Activated CD4-positive, CD25-positive, alpha-beta regulatory T cell treated with anti-CD3 and anti-CD28 coated beads, Interleukin-2, amount 50 U/mL, for 72 hours (primary cell): Measurements from ENCODE around the gene MRPL9.

Source experiments
- DNase-seq: peaks from one replicate; pipeline ENCODE4 v3.0.0; 2021

The MRPL9 gene

DNA sequence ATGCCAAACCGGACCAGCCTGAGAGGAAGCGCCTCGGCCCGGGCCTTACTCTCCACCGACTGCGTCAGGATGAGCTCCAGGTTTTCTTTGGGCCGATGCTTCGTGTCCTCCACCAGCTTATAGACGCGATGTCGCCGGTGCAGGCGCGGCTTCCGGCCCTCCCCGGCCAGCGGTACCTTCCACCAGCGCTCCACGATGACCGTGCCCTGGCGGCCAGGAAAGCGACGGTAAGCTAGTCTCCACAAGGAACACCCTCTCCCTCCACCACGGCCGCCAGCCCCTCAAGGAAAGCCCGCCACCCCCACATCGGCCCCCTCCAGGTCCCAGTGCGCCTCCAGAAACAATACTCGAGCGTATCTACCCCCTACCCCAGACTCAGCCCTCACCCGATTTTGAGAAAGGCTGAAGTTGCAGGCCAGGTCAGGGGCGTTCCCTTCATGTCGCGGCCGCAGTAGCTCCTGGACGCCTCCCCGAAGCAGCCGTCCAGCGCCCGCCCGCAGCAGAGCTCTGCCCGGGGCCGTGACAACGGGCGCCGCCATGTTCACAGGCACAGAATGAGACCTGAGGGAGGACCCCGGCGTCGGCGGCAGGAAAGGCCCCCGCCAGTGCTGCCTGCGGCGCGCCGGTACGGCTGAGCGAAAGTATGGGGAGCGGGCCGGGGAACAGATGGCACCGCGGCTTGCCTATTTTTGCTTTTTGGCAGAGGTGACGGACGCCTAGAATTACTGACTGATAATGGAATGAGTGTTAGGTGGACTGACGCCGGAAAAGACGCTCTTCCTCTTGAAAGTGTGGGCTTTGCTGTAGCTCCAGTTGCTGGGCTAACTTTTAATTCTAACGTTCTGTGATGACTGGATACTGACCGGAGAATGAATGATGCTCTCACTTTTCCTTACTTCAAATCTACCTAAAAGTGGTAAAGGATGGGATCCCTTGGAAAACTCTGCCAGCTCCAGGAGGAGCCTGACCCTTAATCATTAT lies at the start of gene MRPL9:
Gene MRPL9 (minus strand): TSS at position 556 of the 981 bp plus-strand sequence. CDS start 17 bp downstream, at position 539.
- DNase-seq = peak; percentile 85

DNA sequence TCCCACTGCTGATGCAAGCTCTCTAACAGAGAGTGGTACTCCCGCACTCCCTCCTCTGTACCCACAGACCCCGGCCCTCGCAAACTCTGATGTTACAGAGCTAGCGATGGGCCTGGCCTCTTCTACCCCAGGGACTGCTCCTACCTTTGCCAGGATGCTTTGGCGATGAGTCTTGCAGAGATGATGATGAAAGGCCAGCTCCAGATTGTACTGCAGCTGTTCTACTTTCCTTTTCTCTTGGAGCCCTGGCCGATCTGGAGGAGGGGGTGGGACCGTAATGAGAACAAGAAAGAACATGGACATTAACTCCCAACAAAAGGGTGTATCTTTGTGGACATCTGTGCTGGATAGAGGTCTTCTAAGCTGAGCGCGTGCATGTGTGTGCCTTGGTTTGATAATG lies 47.9 kb upstream of the MRPL9 start:
- no peak for DNase-seq

DNA sequence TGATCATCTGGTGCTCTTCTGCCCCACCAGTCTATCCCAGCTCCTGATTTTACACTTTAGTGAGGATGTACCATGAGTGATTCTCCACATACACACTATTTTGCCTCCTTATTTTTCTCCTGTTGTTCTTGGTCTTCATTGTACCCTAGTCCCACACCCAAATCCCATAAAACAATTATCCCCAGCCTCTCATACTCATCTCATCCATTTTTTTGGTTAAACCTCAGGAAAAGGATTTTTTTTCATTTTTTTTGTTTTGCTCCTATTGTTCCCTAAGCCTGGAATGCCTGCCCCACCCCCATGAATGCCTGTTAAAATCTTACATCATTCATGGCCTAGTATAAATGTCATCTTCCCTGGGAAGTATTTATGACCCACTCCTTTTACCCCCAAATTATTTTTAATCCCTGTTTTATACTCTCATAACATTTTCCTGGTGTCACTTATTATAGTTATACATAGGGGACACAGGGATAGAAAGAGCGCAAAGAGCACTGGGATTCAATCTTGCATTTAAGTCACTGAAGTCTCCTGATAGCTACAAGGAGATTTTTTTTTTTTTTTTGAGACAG lies 46.8 kb upstream of the MRPL9 start:
- DNase-seq = no peak

DNA sequence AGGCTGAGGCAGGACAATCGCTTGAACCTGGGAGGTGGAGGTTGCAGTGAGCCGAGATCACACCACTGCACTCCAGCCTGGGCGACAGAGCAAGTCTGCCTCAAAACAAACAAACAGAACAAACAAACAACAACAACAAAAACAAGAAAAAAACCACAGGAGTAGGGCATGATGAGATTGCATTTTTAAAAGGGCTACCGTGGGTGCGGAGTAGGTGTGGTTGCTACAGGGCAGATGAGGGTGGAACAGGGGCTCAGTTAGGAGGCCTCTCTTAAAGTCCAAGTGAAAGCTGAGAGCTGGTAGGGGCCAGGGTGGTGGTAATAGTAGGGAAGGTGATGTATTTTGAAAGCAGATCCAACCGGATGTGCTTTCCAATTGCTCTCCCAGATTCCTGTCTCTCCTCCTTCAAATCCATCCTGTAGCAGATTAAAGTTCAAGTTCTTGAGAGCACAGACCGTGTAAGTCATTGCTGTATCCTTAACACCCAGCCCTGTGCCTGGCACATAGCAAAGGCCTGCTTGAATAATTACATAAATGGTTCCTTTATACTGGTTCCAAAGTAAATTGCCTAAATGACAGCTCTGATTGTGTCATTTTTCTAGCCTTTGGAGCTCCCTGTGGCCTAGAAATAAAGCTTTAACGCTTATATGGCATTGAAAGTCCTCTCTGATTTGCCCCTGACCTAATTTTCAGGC lies 46.1 kb upstream of the MRPL9 start:
- DNase-seq = no peak

DNA sequence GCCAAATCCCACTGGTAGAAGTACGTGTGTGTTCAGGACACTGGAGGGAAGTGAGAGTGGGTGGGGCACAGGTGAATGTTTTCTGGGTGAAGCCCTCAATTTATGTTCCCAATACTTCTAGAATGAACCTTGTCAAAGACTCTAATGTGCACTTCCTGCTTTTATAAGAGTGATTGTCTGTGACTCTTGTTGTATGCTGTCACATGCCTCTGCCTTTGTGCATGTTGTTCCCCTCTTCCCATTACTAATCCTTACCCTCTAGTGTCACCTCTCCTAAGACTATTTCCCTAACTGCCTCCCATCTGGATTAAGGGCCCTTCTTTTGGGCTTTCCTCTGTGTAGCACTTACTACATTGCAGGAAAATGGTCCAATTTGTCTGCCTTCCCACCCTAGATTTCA lies 44.5 kb upstream of the MRPL9 start:
- no peak for DNase-seq

DNA sequence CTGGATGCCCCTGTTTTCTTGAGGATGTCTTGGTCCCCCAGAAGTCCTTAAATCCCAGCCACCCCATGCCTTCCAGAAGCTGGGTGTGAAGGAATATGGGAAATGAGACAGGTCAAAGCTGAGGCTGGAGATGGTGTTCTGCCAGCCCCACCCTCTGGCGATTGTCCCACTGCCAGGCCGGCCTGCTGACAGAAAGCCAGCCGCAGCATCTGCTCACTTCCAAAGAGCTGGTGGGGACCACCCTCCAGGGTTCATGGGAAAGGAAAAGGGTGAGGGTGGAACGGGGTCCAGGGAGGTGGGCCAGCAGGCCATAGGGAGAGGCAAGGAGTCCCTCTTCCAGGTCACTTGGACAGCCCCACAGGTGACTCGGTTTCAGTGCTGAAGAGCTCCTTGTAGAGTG lies 43.8 kb upstream of the MRPL9 start:
- DNase-seq = no peak

DNA sequence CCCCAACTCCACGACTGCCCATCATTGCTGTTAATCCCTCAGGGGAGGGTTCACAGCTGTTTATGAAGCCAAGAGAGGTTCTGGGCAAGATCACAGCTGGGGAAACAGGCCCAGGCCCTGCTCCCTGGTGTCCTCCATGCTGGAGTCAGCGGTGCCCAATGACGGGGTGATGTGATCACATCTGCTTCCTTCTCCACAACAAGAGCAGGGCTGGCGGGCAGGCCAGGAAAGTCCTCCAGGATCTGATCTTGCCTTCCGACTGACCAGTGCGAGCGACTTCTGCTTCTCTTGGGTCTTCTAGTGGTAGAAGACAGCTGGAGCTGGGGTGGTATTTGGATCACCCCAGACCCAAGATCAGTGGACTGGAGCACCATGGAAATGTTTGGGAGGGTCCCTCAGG lies 42.9 kb upstream of the MRPL9 start:
- no peak for DNase-seq

DNA sequence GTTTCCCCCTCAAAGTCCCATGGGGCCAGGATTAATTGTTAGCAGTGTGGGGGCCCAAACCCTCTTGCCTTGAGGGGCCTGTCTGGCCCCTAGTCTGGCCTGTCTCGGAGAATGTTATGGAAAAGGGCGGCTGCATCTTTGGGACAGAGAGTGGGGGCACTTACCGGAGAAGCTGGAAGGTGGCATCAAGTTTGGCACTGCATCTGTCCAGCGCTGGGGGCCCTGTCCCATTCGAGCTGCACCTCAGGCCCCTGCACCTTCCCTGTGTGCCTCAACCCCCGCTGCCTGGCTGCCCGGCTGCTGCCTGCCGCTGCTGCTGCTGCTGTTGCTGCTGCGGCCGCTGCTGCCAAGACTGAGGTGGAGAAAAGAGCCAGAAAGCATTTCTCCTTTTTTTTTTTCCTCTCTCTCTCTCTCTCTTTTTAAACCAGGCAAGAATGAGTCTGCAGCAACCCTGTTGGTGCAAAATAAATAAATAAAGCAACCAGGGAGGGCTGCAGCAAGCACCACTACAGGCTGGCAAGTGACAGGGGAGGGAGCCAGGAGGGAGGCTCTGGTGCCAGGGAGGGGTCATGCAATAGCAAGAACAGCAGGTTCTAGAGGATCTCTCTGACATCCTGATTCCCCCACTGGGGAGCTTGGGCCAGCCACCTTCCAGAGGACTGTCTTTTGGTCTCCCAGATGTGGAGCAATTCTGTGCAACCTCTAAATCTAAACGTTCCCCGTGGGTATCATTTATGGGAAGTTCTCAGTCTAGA lies 41.9 kb upstream of the MRPL9 start, which contains the start of gene LINGO4:
Gene LINGO4 (minus strand): TSS at position 354 of the 755 bp plus-strand sequence. CDS start 2,715 bp downstream, outside the sequence.
- DNase-seq = no peak

DNA sequence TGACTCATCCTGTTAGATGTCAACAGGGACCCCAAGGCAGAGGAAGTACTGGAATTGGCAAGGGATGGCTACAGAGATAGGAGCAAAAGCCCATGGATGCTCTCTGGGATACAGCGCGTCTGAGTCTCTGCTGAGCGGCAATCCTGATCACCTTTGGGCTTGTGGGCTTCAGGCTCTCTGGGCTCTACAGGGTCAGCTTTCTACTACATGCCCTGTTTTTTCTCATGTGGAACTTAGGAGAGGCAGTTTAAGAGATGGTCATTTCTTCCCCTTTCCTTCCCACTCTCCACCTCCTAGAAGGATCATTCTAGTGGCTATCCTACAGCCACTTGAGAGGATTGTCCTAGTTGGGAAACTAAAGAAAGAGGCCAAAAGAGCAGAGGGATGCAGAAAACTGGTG lies 40.6 kb upstream of the MRPL9 start:
- DNase-seq = no peak

DNA sequence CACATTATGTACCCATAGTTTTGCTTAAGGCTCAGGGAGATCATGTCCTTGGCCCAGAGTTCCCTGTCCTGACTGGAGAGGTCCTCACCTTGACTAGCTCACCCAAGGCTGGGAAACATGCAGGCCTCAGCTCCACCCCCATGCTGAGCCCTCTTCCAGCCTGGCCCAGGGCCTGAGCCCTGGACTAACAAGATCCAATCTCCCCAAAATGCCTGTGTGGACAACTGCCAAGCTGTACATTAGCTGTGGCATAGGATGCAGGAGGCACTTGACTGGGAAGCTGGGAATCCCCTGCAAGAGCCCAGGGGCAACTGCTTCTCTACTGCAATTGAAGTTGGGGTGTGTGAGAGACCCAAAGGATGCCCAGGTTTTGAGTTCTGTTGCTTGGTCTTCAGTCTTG lies 39.9 kb upstream of the MRPL9 start:
- DNase-seq = no peak

DNA sequence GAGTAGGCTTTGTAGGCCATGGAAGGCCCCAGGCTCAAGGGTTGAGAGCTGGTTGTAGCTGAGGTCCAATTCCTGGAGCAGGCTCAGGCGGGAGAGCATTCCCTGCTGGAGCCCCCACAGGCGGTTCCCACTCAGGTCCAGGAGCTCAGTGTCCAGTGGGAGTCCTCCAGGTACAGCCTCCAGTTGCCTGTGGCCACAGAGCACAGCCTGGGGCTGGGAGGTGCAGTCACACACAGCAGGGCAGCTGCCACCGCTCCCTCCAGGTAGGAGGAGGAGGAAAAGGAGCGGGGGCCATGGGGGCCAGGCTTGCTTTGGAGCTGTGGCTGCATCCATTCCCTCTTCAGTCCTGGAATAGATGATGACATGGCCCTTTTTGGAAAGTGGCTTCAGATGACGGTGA lies 39.1 kb upstream of the MRPL9 start:
- no peak for DNase-seq

DNA sequence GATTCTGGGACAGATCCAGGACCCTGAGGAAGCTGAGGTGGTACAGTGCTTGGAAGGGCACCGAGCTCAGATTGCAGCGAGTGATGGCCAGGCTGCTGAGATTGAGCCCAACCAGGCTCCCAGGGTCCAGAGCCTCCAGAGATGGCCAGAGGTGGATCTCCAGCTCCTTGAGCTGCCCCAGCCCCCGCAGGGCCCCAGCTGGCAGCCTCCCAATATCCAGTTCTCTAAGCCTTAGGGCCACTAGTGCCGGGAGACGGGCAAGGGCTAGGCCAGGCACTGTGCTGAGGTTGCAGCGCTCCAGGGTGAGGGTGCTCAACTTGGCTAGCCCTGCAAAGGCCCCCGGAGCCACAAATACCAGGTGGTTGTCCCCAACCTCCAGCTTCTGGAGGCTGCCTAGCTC lies 38.5 kb upstream of the MRPL9 start:
- DNase-seq = no peak

DNA sequence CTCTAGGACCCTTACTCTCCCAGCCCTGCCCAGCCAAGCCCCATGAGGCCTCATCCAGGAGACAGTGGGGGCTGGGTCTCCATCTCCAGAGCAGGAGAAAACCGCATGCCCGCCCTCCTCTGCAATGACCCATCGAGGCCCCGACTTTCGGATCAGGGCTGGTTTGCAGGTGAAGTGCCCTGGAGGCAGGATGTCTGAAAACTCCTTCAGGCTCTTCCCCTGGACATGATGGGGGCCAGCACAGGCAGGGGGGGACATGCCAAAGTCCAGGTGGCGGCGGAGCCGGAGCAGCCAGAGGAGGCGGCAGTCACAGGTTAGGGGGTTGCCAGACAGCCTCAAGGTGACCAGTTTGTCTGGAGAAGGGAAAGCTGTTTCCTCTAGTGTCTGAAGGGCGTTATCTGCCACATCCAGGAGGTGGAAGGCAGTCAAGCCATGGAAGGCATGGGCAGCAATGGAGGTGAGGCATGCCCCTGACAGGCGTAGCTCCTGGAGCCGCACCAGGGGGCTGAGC lies 38.1 kb upstream of the MRPL9 start:
- no peak for DNase-seq

DNA sequence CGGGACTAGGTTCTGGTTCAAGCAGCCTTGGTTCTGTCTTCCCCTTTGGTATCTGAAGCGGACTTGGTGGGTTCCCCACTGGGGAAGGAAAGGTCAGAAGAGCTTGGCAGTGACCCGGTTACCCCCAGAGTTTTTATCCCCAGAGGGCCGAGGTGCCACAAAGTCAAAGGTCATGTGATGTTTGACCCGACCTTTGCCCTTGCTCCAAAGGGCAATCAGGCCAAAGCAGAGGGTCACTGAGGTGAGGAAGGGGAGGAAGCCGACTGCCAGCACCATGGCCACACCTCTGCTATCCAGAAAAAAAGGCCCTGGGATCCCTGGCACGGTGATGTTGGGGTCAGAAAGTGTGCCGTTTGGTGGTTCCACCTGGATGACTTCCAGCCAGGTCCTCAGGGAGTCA lies 37.5 kb upstream of the MRPL9 start:
- no peak for DNase-seq

DNA sequence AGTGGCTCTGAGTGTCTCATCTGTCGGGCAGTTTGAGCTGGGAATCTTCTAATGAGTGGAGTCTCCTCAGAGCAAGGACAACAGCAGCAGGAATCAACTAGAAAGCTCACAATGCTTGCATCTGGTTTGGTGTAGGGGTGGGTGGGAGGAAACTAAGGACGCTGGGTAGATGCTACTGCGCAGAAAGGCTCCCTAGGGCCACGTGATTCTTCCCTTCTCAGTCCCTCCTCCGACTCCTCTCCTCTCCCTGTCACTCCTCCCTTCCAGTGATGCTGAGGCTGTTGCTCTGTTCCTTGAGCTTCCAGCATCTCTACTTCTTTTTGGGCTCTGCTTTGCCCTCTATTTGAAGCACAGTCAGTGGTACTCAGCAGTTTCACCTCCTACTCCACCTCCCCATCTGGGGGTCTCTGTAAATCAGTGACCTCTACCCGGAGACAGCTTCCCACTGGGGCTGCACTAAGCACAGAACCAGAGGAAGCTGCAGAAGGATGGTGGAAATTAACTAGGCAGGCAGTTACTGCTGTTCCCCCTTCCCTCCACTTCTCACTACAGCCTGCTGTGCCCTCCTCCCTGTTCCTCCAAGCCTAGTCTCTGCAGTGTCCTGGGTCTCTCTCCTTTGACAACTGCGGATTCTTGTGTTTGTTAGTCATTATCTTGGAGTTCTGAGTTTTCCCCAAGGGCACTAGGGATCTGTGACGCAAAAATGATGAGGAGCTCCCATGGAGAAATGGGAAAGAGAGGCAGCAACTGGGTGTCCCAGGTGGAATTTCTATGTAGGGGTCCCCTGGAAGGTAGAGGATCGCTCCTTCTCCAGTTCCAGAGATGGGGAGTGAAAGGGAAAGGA lies 36.1 kb upstream of the MRPL9 start:
- no peak for DNase-seq

DNA sequence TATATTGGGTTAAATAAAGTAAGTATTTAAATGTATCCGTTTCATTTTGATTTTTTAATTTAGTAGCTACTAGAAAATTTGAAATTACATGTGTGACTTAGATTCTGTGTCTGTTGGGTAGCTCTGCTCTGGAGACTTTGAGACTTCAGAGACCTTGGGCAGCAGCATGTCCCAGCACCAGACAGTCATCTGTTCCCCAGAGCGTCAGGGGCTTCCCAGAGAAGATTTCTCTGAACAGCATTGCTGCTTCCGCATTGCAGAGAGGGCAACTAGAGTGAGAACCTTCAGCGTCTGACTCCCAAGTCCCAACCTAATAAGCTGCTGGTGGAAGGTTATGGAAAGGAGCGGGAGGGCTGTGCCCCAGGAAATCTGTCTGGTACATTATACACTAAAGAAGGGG lies 35.3 kb upstream of the MRPL9 start:
- no peak for DNase-seq

DNA sequence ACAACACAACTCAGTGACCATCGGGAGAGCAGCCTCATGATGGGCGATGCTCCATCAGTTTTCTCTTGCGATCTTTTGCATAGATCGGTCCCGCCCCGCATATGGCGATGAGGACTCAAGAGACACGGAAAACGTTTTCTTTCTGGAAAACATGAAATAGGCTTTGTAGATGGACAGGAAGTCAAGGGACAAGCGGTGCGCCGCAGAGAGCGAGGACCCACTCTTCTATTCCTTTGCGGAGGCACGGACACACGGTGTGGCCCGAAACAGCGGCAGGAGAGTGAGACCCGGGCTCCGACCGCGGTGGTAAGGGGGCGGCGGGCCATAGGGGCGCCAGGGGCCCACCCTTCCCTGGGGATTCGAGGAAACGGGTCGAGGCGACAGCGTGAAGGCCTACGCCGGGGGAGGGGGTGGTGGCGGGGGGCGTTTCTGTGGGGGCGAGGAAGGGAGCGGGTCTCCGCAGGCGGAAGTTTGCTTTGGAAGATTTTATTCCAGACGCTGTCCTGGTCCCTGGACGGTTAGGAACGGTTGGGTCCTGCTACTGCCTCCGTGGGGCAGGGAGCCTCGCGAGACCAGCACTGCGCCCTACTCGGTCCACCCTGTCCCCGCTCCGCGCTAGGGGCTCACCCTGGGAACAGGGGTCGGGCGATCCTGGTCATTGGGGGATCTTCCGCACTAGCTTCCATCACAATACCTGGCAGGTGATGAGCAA lies 27.8 kb upstream of the MRPL9 start:
- no peak for DNase-seq

DNA sequence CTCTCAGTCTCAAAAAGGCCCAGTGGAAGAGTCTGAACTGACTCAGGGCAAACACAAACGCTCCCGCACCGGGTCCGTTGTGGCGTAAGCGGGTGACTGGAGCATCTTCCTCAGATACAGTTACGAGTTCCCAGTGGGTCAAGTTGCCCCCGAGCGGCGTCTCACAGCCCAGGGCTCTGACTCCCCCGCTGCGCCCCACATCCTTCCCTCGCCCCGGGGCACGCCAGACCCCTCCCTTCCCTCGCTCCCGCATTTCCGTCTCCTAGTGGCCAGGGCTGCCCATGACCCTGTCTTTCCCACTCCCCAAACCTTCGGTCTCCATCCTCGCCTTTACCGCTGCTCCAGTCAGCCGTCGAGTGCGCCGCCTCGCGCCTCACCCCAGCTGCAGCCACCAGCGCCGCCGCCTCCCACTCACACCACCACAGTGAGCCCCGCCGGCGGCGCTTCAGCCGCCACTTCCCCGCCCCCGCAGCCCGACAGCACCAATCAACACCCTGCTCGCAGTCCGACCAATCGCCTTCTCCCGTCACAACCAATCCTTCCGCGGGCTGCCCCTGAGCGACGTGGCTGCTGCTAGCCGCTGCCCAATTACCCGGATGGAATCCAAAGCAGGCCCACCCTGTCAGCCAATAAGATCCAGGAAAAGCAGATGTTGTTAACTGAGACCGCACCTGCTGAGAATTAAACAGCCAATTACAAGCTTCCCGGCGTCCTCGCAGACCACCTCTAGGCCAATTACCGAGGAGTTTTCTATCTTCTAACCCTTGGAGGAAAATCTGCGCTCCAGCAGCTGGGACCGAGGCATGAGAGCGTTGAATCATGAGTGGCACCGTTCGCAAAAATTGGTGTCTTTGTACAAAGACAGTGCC lies 27.0 kb upstream of the MRPL9 start, which contains the start of gene TDRKH:
Gene TDRKH (minus strand): TSS at position 430 of the 869 bp plus-strand sequence. CDS start 7,478 bp downstream, outside the sequence.
- DNase-seq = peak; percentile 96

DNA sequence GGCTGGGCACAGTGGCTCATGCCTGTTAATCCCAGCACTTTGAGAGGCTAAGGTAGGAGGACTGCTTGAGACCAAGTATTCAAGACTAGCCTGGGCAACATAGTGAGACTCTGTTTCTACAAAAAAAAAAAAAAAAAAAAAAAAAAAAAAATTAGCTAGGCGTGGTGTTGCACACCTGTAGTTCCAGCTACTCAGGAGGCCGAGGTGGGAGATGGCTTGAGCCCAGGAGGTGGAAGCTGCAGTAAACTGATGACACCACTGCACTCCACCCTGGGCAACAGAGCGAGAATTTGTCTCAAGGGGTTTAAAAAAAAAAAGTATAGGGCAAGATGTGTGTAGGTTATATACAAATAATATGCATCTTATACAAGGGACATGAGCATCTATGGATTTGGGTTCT lies 24.4 kb upstream of the MRPL9 start:
- no peak for DNase-seq

DNA sequence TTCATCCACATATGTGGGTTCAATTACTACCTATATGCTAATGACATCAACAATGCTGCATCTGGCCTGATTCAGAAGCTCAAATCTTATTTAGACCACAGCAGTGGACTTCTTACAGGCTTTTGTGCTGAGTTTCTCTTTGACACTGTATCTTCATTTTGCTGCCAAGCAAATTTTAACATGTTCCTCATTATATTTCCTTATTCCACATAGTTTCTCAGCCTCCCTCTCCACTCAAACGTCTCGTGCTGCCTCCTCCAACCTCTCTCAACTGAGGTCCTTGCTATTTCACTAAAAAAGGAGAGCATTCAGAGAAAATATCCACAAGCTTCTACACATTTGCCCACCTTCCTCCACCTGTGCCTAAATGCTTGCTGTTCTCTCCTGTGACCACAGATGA lies 20.5 kb upstream of the MRPL9 start:
- DNase-seq = no peak
